Hepatocyte (in vitro differentiated cells): ENCODE measurements around the gene PPM1A. TPM values are rescaled to one million over a fixed set of nuclear protein-coding genes. Genes with fewer than 3 reads are reported as not detected.

Experiments
- DNase-seq: peaks from one replicate; pipeline ENCODE4 v3.0.0-alpha.2; 2016; ENCODE audit warnings: low spot score
- H2AFZ ChIP-seq: fragments of 200-600 bp; sonication (generic); 2 replicates; pipeline ENCODE4 v1.6.0; 2016; ENCODE audit warnings: antibody characterized with exemption, mild to moderate bottlenecking
- H3K27ac ChIP-seq: fragments of 200-600 bp; sonication (generic); 2 replicates; pipeline ENCODE4 v1.5.1; 2016; ENCODE audit warnings: mild to moderate bottlenecking
- H3K27me3 ChIP-seq: fragments of 200-600 bp; sonication (generic); 2 replicates; pipeline ENCODE4 v1.6.1; 2016
- H3K36me3 ChIP-seq: fragments of 200-600 bp; sonication (generic); replicated peaks from 2 replicates; pipeline ENCODE4 v1.5.1; 2016; ENCODE audit warnings: low read depth; ENCODE audit not compliant: insufficient read depth
- H3K4me1 ChIP-seq: fragments of 200-600 bp; sonication (generic); 2 replicates; pipeline ENCODE4 v1.5.1; 2016; ENCODE audit warnings: mild to moderate bottlenecking, moderate library complexity; ENCODE audit not compliant: insufficient read depth
- H3K4me2 ChIP-seq: fragments of 200-600 bp; sonication (generic); 2 replicates; pipeline ENCODE4 v1.6.0; 2016
- H3K4me3 ChIP-seq: fragments of 200-600 bp; sonication (generic); 2 replicates; pipeline ENCODE4 v1.5.1; 2016; ENCODE audit warnings: mild to moderate bottlenecking
- H3K79me2 ChIP-seq: fragments of 200-600 bp; sonication (generic); 2 replicates; pipeline ENCODE4 v1.6.0; 2017; ENCODE audit warnings: mild to moderate bottlenecking
- H3K9me2 ChIP-seq: fragments of 200-600 bp; sonication (generic); replicated peaks from 2 replicates; pipeline ENCODE4 v1.6.0; 2017; ENCODE audit warnings: mild to moderate bottlenecking; ENCODE audit not compliant: insufficient read depth
- H3K9me3 ChIP-seq: fragments of 200-600 bp; sonication (generic); 2 replicates; pipeline ENCODE4 v1.5.1; 2016; ENCODE audit warnings: low read depth, mild to moderate bottlenecking
- H4K20me1 ChIP-seq: fragments of 200-600 bp; sonication (generic); 2 replicates; pipeline ENCODE4 v1.6.0; 2016; ENCODE audit warnings: mild to moderate bottlenecking; ENCODE audit not compliant: insufficient read depth, poor library complexity, severe bottlenecking
- CTCF ChIP-seq: fragments of 200-600 bp; sonication (generic); IDR thresholded peaks from 2 replicates; pipeline ENCODE4 v1.5.1; 2016; ENCODE audit warnings: antibody characterized with exemption, mild to moderate bottlenecking; ENCODE audit not compliant: poor library complexity
- EZH2 ChIP-seq: fragments of 200-600 bp; sonication (generic); IDR thresholded peaks from 2 replicates; pipeline ENCODE4 v1.6.1; 2016; ENCODE audit warnings: antibody characterized with exemption, mild to moderate bottlenecking, borderline replicate concordance
- EZH2phosphoT487 ChIP-seq: fragments of 200-600 bp; sonication (generic); IDR thresholded peaks from one replicate; pipeline ENCODE4 v1.6.1; 2018; ENCODE audit warnings: antibody characterized with exemption, mild to moderate bottlenecking, low read depth, moderate library complexity; ENCODE audit not compliant: unreplicated experiment, severe bottlenecking
- WGBS: methylation state at CpG from one replicate; pipeline ENCODE4 v1.1.6; 2016; ENCODE audit warnings: low lambda C conversion rate; ENCODE audit errors: missing lambda C conversion rate; 5-methylcytosine and 5-hydroxymethylcytosine counted together
- polyA plus RNA-seq: library from polyadenylated mRNA; unstranded; fragments of >200 nt; fragmentation: Nextera tagmentation; extraction: Ambion mirVana; gene quantifications from 2 replicates; pipeline ENCODE4 v1.2.1, GENCODE V29; 2016
- total RNA-seq: library from RNA; depleted of rRNA; stranded (reverse); fragments of >200 nt; gene quantifications from 2 replicates; pipeline ENCODE4 v1.2.3, GENCODE V29; 2014

The PPM1A gene
- total and polyA plus RNA-seq, 2 experiments from 2014 or later, result 24.2 to 41.7 TPM

- H4K20me1 ChIP-seq, result peaks cover 68% of the 10 kb centered on the region
- H3K27ac ChIP-seq, result no peak overlapping the region
- WGBS, result 8% methylated on average over 2 of the region's 2 CpGs
- H3K9me3 ChIP-seq, result no peaks in the 10 kb centered on the region
- H3K4me3 ChIP-seq, result no peak overlapping the region
- H3K9me2 ChIP-seq, result no peaks in the 10 kb centered on the region
- no peaks in the 10 kb centered on the region for H3K27me3 ChIP-seq
- H3K4me2 ChIP-seq, result no peak overlapping the region
- H3K36me3 ChIP-seq, result no peaks in the 10 kb centered on the region
- DNase-seq, result no peak
- no peak overlapping the region for H2AFZ ChIP-seq
- H3K4me1 ChIP-seq, result peaks cover 8% of the 10 kb centered on the region
- peaks cover 94% of the 10 kb centered on the region for H3K79me2 ChIP-seq
- TF ChIP-seq CTCF (no peak), EZH2 (no peak), EZH2phosphoT487 (no peak)
Observed at GRCh38 chr14:60277605-60278190, 28.7 kb downstream of the PPM1A start.

- TF ChIP-seq EZH2 (no peak), EZH2phosphoT487 (no peak), CTCF (no peak)
- Histone ChIP-seq H3K9me2 (no peaks in the 10 kb centered on the region), H3K27ac (no peak overlapping the region), H3K27me3 (no peaks in the 10 kb centered on the region), H3K79me2 (peaks cover 88% of the 10 kb centered on the region), H3K4me1 (peaks cover 8% of the 10 kb centered on the region), H2AFZ (no peak overlapping the region), H3K4me2 (no peak overlapping the region), H3K4me3 (no peak overlapping the region), H3K9me3 (no peaks in the 10 kb centered on the region), H3K36me3 (no peaks in the 10 kb centered on the region), H4K20me1 (peaks cover 67% of the 10 kb centered on the region)
- WGBS, result 67% methylated on average over 2 of the region's 2 CpGs
- no peak for DNase-seq
Observed at GRCh38 chr14:60278350-60278749, 29.3 kb downstream of the PPM1A start.

GRCh38 chr14:60287452-60287851, 38.4 kb downstream of the PPM1A start:
- DNase-seq, result no peak
- H3K9me3 ChIP-seq, result no peaks in the 10 kb centered on the region
- H3K79me2 ChIP-seq, result peaks cover 7% of the 10 kb centered on the region
- peaks cover under 1% of the 10 kb centered on the region for H4K20me1 ChIP-seq
- no peaks in the 10 kb centered on the region for H3K36me3 ChIP-seq
- H3K27ac ChIP-seq, result no peak overlapping the region
- TF ChIP-seq EZH2phosphoT487 (no peak), CTCF (no peak), EZH2 (no peak)
- no peak overlapping the region for H3K4me3 ChIP-seq
- no peak overlapping the region for H2AFZ ChIP-seq
- H3K4me2 ChIP-seq, result no peak overlapping the region
- H3K4me1 ChIP-seq, result no peaks in the 10 kb centered on the region
- no peaks in the 10 kb centered on the region for H3K9me2 ChIP-seq
- H3K27me3 ChIP-seq, result no peaks in the 10 kb centered on the region
